AG20443 (cell line): ENCODE measurements around the gene RWDD3.
A peak's percentile ranks its signal among the peaks of the same experiment; 100 is the strongest.

Source experiments
- DNase-seq: peaks from one replicate; pipeline ENCODE4 v3.0.0; 2012; ENCODE audit warnings: low spot score, mixed read lengths

The RWDD3 gene, protein sequence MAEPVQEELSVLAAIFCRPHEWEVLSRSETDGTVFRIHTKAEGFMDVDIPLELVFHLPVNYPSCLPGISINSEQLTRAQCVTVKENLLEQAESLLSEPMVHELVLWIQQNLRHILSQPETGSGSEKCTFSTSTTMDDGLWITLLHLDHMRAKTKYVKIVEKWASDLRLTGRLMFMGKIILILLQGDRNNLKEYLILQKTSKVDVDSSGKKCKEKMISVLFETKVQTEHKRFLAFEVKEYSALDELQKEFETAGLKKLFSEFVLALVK

DNA sequence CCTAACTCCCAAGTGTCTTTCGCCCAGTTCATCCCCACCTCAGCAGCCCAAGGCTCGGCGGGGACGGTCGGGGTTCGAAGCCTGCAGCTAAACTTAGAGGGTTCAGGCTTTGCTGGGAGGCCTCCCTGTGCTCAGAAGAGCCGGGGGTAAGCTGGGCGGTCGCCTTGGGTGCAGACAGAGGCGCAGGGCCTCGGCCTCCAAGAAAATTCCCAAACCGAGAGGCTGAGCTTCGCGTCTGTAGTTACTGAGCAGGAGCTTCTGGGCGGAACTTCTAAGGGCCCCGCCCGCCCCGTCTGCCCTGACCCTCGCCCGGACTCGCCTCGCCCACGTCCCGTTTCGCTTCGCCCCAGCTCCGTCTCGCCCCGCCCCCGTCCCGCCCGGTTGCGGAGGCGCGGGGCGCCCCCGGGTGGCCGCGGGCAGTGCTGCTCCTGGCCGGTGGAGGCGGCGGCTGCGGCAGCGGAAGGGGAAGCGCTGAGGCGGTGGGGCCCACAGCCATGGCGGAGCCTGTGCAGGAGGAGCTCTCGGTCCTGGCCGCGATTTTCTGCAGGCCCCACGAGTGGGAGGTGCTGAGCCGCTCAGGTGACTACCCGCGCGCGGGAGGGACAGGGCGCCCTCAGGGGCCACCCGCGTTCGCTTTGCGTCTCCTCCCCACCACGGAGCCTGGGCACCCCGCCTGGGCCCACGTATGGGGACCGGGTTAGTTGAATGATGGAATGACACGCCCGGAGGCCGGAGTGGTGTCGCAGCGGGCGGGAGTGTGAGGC lies at the start of gene RWDD3:
Gene RWDD3, plus strand, starts transcription at position 474 of the 764 bp plus-strand sequence. Its CDS starts 21 bp downstream, at position 495.
- DNase-seq: peak; percentile 98

DNA sequence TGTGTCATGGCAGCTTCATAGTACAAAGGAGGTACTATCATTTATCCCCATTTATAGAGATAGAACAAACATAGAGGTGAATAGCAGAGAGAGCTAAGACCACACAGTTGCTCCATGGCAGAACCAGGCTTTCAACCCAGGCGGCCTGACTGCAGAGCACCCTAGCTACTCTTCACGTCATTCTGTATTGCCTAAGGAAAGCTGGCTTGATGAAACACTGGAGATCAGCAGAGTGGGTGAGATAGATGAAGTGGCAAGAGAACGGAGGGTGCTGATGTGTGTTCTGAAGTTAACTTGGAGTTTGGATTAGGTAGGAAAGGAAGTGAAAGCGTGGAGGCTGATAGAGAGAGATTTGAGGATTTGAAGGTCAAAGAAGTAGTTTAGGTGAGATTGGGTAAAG lies 47.9 kb upstream of the RWDD3 start:
- DNase-seq: no peak

DNA sequence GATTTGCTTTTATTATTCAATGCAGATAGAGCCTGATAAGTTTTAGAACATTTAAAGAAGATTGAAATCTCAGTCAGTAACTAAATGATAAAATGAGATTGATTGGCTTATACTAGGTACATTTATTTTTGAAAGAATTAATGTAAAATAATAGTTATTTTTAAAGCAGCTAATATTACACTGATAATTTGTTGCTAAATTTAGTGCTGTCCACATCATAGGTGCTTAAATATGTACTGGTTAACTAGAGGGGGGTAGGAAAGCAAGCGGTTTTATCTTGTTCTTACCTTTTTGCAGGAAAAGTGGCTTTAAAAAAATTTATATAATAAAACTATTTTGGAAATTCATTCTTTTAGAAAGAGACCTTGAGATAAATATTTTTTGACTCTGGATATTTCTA lies 40.4 kb upstream of the RWDD3 start:
- no peak for DNase-seq

DNA sequence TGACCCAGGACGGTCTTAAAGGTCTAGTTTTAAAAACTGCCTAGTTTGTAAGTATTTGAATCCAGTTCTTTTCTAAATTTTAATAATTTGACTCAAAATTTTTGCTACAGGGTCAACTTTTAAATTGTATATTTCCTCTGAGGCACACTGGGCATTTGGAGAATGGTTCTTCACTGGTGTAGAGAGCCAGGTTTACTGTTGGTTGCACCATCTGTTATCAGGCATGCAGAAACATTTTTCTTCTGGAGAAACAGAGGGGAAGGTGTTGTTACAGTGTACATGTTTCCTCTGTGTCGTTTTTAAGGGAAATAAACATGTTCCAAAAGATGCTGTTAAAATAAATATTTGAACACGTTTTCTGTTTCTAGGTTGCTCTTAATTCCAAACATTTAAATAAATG lies 39.0 kb upstream of the RWDD3 start:
- DNase-seq: no peak

DNA sequence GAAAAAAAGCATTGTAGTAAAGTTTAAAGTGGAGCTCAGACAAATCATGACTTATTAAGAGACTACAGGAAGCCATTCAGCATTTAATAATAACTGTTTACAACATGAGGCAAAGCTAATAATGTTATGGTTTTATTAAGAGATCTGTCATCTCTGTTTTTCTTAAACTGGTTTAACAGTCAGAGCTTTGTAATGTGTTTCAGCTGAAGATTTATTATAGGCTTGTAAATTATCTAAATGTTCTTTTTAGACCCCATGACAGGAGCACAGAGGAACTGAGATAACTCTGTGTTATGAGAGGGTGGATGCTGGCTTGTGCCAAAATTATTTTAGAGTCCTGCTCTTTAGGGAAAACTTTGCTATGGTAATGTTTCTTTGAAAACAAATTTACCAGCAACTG lies 38.0 kb upstream of the RWDD3 start:
- DNase-seq: no peak

DNA sequence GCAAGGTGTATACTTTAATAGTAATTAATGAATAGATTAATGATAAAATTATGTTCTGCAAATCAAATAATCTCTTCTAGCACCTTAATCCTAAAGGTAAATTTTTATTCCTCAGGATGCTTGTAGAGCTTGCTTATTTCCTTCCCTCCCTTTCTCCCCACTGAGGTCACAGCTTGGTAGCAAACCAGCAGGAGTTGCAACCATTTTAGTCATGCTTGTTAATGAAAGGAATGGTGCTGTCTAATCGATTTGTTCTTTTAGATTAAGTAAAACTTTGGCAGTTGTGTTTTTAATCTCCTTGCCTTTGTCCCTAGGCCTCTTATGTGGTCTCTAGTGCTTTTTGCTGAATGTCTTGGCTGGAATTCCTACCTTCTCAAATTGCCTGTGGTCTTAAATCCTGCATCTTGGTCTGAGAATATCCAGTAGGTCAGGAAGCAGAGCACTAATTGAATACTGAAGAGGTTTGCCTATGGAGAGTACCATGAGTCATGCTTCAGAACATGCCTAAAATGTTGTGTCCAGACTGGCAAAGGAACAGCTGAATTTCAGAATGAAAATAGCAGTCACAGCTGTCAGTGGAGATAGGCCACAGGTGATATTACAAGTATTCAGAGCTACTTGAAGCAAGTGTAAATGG lies 36.3 kb upstream of the RWDD3 start:
- DNase-seq: peak; percentile 24

DNA sequence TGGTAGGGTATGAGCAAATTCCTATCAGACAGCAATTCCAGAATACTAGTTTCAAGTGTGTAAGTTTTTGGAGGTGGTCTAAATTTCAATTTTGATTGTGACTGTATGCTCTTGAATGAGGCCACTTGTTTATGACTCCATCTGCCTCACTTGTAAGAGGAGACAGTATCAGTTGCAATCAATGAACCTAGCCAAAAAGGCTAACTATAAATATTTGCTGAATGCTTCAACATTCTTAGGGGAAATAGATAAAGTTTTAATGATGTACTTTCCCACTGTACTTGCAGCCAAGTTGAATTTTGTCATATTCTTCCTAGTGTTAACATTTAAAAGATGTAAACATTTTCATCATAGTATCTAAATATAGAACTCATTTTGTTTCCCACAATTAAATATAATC lies 32.1 kb upstream of the RWDD3 start:
- no peak for DNase-seq

DNA sequence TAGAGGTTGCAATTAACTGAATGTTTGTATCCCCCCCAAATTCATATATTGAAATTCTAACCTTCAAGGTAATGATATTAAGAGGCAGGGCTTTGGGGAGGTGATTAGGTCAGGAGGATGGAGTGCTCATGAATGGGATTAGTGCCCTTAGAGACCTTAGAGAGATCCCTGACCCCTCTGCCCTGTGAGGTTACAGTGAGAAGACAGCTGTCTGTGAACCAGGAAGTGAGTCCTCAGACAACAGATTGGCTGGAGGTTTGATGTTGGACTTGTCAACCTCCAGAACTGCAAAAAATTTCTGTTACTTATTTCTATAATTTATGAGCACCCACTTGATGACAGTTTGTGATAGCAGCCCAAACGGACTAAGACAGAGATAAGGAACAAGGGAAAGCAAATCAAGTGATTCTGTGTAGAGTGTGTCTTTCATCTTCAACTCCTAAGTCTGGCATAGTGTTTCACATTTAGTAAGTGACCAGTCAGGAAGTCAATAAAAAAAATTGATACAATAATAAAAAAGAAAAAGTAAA lies 30.0 kb upstream of the RWDD3 start:
- no peak for DNase-seq

DNA sequence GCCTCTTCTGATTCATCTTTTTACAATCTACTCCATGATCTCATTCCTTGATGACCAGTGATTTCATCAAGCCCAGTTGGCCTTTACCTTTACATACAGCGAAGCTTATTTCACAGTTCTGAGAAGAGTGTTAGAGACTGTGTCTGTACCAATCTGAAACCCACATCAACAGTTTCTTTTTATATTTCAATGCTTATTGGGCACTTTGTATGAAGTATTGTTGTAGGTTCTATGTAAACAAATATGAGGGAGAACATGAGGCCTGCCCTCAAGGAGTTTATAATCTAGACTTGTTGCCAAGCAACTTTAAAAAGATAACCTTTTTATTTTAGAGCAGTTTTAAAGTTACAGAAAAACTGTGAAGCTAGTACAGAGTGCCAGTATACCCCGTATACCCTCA lies 27.5 kb upstream of the RWDD3 start:
- no peak for DNase-seq

DNA sequence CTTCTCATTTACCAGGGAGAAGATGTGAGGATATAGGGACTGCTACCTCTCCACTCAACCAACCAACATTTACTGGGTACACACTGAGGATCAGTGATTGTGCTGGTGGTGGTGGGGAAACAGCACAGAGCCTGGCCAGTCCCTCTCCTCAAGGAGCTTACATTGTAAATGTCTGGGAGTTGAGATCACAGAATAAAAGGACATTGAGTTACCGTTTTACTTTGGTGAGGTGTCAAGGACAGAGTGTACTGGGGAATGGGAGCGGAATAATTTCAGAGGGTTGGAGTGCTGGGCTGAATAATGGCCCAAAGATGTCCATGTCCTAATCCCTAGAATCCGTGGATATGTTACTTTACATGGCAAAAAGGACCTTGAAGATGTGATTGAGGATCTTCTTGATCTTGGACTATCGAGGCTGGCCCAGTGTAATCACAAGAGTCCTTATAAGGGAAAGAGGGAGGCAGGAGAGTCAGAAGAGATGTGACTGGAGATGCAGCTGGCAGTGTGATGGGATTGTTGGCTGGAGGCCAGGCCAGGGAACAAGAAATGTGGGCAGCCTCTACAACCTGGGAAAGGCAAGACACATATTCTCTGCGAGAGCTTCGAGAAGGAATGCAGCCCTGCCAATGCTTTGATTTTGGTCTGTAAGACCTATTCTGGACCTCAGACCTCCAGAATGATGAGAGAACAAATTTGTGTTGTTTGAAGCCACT lies 26.6 kb upstream of the RWDD3 start:
- no peak for DNase-seq

DNA sequence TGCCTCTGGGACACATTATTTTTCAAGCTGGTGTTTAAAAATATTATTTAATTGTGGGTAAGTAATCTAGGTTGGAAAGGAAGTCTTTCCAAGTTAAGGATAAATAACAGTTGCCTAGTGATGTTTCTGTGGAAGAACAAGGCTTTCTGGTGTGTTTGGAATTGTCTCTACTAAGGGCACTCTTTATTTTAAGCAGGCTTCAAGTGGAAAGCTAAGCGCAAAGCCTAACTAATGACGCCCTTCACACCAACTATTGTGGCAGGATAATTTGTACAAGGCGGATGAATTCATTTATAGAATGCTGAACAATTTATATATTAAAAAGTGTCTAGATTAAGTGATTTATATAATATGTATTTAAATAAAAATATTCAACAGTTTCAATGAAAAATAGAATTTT lies 25.1 kb upstream of the RWDD3 start:
- DNase-seq: no peak

DNA sequence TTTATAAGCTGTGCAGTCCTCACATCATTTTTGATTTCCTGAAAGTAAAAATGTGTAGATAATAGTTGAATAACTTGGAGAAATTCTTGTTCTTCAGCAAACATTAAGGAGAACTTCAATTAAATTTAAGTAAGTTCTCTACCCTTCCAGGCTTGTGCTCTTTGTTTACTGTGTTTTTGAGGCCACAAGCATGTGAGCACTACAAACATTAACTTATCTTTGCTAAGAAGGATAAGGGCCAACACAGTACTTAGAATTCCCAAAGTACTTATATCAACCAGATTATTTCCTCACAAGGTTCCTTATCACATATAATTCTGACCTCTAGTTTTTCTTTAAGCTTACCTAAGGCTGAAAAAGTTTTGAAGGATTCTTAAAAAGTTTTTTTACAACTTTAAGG lies 24.7 kb upstream of the RWDD3 start:
- DNase-seq: no peak

DNA sequence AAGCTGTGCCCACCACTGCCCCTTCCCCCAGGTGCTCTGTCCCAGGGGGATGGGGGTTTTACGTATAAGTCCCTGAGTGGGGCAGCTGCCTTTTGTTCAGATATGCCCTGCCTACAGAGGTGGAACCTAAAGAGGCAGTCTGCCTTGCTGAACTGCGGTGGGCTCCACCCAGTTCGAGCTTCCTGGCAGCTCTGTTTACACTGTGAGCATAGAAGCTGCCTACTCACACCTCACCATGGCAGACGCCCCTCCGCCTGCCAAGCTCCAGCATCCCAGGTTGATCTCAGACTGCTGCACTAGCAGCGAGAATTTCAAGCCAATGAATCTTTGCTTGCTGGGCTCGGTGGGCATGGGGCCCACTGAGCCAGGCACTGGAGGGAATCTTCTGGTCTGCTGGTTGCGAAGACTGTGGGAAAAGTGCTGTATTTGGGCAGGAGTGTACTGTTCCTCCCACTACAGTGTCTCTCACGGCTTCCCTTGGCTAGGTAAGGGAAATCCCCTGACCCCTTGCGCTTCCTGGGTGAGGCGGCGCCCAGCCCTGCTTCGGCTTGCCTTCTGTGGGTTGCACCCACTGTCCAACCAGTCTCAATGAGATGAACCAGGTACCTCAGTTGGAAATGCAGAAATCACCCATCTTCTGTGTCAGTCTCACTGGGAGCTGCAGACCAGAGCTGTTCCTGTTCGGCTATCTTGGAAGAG lies 17.6 kb upstream of the RWDD3 start:
- no peak for DNase-seq

DNA sequence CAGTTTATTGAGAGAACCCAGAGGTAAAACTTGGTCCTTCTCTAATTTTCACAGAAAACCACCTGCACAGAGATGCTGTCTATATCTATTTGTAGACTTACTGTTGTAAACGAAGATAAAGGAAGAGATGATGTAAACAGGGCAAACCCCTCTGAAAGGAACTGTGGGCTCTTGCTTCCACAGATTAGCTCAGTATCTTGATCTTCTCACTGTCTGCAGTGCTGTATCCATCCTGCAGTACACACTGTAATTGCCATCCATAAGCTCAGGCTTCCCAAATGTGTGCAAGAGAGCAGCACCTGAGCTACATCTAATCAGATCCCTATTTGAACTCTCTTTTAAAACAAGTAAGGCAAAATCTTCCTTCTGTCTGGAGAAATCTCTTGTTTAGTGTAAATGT lies 16.6 kb upstream of the RWDD3 start:
- DNase-seq: no peak

DNA sequence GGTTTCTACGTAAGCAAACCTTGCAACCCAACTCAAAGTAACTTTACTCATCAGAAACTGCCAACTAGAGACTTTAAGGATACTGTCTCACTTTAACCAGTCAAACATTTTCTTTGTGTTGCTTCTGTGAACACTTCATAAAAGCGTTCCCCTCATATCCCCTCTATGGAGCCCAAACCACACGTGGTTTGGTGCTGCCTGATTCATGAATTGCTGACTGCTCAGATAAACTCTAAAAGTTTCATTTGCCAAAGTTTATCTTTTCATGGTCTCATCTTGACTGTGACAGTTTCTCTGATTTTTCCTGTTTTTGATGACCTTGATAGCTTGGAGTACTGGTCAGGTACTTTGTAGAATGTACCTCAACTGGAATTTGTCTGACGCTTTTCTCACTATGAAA lies 14.6 kb upstream of the RWDD3 start:
- DNase-seq: no peak

DNA sequence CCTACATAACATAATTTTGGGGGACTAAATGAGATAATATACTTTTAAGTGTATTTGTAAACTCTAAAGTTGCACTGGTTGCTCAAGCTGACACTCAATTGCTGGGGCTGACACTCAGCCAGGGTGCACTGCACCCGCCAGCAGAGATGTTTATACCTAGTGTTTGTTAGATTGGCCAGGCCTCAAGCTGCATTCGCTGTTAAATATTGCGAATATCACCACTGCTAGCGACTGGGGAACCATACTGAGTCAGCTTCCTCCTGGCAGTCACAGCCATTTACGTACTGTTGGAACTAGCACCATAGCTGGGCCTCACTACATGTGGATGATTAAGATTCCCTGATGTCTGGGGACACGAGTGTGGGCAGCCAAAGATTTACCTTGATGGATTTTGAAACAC lies 12.7 kb upstream of the RWDD3 start:
- DNase-seq: no peak

DNA sequence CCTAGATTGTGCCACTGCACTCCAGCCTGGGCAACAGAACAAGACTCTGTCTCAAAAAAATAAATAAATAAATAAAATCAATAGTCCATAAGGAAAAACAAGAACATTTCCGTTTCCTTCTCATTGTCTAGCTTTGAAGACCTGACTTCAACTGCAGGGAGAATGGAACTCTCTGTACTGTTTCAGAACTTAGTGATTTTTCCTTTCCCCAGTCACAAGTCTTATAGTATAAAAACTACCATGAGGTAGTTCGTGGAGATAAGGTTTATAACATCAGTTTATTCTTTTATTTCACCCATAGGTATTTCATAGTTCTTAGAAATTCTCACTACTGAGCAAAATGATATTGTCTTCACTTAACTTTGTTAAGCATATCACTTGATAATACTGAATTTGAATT lies 11.4 kb upstream of the RWDD3 start:
- no peak for DNase-seq

DNA sequence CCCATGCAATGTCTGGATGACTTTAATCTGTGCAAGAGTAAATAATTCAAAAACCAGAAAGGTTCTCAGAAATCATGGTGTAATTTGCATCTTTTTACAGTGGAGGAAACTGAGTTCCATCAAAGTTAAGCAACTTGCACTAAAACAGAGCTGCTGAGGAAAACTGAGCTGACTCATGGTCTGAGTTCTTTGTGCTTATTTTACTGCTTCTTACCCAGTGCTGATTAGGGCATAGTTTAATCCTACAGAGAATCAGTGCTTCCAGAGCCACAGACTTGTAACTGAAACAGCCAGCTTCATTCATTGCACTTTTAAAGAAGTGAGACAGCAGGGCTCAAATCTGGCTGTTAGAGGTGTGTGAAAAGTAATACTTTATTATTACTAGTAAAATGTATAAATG lies 10.9 kb upstream of the RWDD3 start:
- peak; percentile 30 for DNase-seq

DNA sequence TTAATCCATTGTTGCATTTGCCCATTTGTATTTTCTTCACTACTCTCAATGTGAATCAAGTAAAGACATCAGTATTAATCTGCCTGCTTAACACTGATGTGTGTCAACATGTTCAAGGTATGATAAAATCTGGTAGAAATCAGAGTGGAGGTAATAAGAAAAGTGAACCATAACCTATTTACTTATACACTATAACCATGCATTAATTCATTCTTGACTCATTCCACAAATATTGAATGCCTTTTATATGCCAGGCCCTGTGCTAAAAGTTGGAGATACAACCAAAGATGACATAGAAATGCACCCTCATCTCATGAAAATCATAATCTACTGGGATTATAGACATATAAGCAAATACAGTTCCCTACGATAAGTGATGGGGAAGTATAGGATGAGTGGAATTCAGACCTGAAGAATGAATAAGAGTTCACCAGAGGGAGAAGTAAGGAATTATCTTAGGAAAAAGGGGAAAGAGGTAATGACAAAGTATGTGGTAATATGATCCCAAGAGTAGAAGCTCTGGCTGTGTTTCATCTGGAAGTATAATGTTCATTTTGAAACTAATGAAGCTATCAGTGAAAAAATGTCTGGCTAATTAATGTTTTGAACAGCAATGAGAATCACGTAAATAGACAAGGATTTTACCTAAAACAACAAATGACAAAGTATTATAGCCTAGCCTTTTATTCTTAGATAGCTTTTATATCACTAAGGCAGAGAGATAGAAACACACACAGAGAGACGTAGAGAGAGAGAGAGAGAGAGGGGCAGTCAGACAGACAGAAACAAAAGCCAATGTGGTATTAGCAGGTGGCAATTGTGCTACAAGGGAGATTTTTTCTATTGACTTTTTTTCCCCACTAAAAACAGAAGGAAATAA lies 7.0 kb upstream of the RWDD3 start:
- DNase-seq: no peak

DNA sequence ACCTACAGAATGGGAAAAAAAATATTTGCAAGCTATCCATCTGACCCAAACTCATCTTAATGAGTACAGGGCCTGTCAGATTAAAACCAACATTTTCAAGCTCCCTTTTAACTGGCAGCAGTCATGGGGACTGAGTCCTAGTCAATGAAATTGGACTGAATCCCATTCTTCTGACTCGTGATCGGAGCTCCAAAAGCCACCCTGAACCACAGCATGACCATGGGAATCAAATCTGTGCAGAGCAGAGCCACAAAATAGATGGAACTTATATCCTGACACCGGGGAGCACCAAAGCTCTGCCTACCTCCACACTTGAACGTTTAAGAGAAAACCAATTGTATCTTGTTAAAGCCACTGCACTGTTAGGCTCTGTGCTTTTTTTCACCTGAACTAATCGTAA lies 5.0 kb upstream of the RWDD3 start:
- DNase-seq: no peak

DNA sequence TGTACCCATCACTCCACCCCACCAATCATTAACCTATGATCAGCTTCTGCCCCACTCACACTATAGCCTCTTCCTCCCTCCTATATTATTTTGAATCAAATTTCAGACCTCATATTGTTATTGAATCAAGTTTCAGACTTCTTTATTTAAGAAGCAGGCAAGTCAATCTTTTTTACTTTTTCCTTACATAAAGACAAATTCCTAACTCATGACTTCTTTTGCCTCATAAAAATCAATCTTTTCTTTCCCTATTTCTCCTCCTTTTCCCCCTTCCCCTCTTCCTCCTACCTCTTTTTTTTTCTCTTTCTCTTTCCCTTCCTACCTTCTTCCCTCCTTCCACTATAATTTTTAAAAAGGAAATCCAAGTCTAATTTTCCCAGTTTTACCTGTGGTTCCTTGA lies 4.3 kb upstream of the RWDD3 start:
- no peak for DNase-seq
